Measurements from ENCODE around the gene CDK19. TPM values are rescaled to one million over a fixed set of nuclear protein-coding genes. Genes with fewer than 3 reads are reported as not detected.
A peak's percentile ranks its signal among the peaks of the same experiment; 100 is the strongest.
"Not testable (repeated sequence)": the region's sequence is repeated elsewhere in the genome, so short reads cannot be mapped to it uniquely, and the experiment has no call there.

CDK19 gene
- total RNA-seq, 2 experiments from 2014 or later = 18.2 to 18.4 TPM

DNA sequence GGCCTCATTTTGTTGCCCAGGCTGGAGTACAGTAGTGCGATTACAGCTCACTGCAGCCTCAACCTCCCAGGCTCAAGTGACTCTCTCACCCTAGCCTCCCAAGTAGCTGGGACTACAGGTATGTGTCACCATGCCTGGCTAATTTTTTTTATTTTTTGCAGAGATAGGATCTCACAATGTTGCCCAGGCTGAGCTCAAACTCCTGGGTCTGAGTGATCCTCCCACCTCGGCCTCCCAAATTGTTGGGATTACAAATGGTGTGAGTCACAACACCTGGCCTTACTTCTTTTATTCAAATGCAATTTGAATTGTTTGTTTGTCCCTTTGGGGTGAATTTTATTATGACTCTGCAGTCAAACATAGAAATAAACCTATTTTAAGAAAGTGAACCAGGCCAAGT is 207.1 kb downstream of the CDK19 start:
- ChIA-PET CTCF (no interaction called here), POLR2A (no interaction called here)
- H3K9me3 Mint-ChIP-seq = no peaks in the 10 kb centered on the region
- H3K27me3 Mint-ChIP-seq = no peaks in the 10 kb centered on the region
- no peak overlapping the region for H3K4me3 Mint-ChIP-seq
- DNase-seq = no peak
- no peak overlapping the region for H3K27ac Mint-ChIP-seq
- intact Hi-C loops (cut with micrococcal nuclease) = no loop called here
- H3K36me3 Mint-ChIP-seq = no peaks in the 10 kb centered on the region
- H3K4me1 Mint-ChIP-seq (ENCODE audit: low read depth) = no peaks in the 10 kb centered on the region

DNA sequence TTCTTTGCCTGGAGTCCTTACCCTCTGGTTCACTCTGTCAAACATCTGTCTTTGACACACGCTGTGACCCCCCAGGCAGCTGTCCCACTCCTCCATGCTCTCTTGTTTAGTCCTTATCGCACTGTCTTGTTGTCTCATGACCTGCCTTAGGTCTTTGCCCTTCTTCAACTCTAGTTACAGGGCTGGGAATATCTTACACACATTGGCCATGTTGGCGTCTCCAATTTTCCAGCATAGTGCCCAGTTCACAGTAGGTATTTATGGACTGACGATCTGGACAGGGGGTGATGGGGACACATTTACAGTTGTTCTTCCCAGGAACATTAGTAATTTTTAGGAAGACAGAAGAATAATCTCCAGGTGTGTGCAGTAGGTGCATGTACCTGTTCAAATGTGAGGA is 209.1 kb downstream of the CDK19 start:
- ChIA-PET CTCF (no interaction called here), POLR2A (no interaction called here)
- H3K36me3 Mint-ChIP-seq = no peaks in the 10 kb centered on the region

DNA sequence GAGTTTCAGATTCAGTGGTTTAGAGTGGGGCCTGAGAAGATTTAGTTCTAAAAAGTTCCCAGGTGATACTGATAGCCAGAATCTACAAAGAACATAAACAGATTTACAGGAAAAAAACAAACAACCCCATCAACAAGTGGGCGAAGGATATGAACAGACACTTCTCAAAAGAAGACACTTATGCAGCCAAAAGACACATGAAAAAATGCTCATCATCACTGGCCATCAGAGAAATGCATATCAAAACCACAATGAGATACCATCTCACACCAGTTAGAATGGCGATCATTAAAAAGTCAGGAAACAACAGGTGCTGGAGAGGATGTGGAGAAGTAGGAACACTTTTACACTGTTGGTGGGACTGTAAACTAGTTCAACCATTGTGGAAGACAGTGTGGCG is 214.6 kb downstream of the CDK19 start:
- intact Hi-C loops (cut with micrococcal nuclease); H3K27me3 Mint-ChIP-seq; DNase-seq; H3K36me3 Mint-ChIP-seq; CTCF ChIA-PET; H3K9me3 Mint-ChIP-seq; H3K4me3 Mint-ChIP-seq; H3K27ac Mint-ChIP-seq; H3K4me1 Mint-ChIP-seq (ENCODE audit: low read depth); POLR2A ChIA-PET: not testable (repeated sequence)

More for the DNA sequence above, 209.1 kb downstream of the CDK19 start:
- Mint-ChIP-seq H3K4me1 (ENCODE audit: low read depth) (no peaks in the 10 kb centered on the region), H3K4me3 (no peak overlapping the region), H3K9me3 (no peaks in the 10 kb centered on the region), H3K27ac (no peak overlapping the region), H3K27me3 (no peaks in the 10 kb centered on the region)
- intact Hi-C loops (cut with micrococcal nuclease) = no loop called here
- no peak for DNase-seq

DNA sequence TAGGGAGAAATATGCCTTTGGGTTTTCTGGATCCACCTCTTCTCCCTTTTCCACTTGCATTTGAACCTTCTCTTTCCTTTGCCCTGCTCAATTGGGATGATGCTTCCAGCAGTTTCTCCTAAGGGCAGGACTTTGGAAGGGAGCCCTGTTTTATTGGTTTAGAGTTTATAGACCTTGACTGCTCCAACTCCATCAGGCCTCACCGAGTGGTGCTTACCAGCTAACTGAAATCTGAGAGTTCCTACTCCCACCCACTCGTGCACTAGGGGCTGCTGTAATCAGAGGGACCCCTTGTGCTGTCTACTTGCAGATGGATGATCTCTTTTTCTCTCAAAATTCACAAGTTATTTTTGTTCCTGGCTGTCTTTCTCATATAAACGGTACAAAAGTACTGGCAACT is 217.5 kb downstream of the CDK19 start:
- Mint-ChIP-seq H3K27me3 (no peaks in the 10 kb centered on the region), H3K4me3 (no peak overlapping the region), H3K4me1 (ENCODE audit: low read depth) (no peaks in the 10 kb centered on the region), H3K9me3 (peaks cover 4% of the 10 kb centered on the region), H3K36me3 (no peaks in the 10 kb centered on the region), H3K27ac (no peak overlapping the region)
- intact Hi-C loops (cut with micrococcal nuclease) = no loop called here
- ChIA-PET POLR2A (no interaction called here), CTCF (no interaction called here)
- DNase-seq = no peak

DNA sequence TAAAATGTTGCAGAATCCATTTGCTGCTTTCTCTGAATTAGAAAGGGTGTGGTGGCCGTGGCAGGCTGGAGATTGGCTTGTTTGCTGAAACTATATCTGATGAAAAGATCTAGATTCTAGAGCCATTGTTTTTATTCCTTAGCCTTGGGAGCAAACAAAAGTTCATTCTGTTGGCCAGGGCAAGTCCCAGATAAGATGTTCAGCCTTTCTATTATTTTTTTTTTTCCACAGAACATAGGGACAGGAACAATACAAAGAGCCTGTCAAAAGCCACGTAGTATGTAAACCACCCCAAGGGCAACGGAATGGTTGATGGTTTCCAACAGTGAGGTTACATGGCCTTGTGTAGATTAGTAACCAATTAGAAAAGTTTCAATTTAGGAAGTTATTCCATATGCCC is 218.9 kb downstream of the CDK19 start:
- H3K4me1 Mint-ChIP-seq (ENCODE audit: low read depth) = peaks cover under 1% of the 10 kb centered on the region
- CTCF ChIA-PET = no interaction called here
- POLR2A ChIA-PET = no interaction called here
- intact Hi-C loops (cut with micrococcal nuclease) = no loop called here
- H3K27me3 Mint-ChIP-seq = no peaks in the 10 kb centered on the region
- H3K4me3 Mint-ChIP-seq = no peak overlapping the region
- H3K36me3 Mint-ChIP-seq = no peaks in the 10 kb centered on the region
- H3K27ac Mint-ChIP-seq = no peak overlapping the region
- H3K9me3 Mint-ChIP-seq = peaks cover 4% of the 10 kb centered on the region
- DNase-seq = no peak

DNA sequence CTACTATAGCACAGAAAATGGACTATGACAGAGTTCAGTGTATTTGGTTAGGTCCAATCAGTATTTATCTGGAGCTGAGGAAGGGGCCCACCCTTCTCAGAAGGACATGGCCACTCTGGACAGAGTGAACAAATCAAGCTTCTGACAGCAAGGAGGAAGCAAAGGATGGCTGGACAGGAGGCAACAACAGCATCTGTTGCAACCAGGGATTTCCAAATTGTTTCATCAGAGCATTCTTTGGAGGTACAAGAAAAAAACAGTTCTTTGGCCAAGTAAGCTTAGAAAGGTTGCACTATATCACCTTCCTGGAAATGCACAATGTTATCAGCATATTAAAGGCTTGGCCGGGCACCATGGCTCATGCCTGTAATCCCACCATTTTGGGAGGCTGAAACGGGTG is 220.2 kb downstream of the CDK19 start:
- Mint-ChIP-seq H3K27me3 (no peaks in the 10 kb centered on the region), H3K4me1 (ENCODE audit: low read depth) (peaks cover 13% of the 10 kb centered on the region), H3K4me3 (no peak overlapping the region), H3K36me3 (no peaks in the 10 kb centered on the region), H3K27ac (no peak overlapping the region), H3K9me3 (peaks cover 4% of the 10 kb centered on the region)
- ChIA-PET CTCF (no interaction called here), POLR2A (no interaction called here)
- intact Hi-C loops (cut with micrococcal nuclease) = no loop called here
- no peak for DNase-seq

DNA sequence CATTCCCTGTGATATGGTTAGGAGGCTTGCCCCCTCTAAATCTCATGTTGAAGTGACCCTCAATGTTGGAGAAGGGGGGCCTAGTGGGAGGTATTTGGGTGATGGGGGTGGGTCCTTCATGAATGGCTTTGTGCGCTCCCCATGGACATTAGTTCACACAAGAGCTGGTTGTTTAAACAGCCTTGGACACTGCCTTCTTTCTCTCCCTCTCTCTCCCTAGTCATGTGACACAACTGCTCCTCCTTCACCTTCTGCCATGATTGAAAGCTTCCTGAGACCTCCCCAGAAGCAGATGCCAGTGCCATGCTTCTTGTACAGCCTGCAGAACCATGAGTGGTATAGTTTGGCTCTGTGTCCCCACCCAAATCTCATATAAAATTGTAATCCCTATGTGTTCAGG is 221.6 kb downstream of the CDK19 start:
- no peak for DNase-seq
- H3K4me1 Mint-ChIP-seq (ENCODE audit: low read depth) = peaks cover 18% of the 10 kb centered on the region
- peaks cover 4% of the 10 kb centered on the region for H3K9me3 Mint-ChIP-seq
- H3K36me3 Mint-ChIP-seq = no peaks in the 10 kb centered on the region
- no peak overlapping the region for H3K27ac Mint-ChIP-seq
- H3K4me3 Mint-ChIP-seq = no peak overlapping the region
- POLR2A ChIA-PET = no interaction called here
- H3K27me3 Mint-ChIP-seq = no peaks in the 10 kb centered on the region
- CTCF ChIA-PET = no interaction called here
- intact Hi-C loops (cut with micrococcal nuclease) = no loop called here

DNA sequence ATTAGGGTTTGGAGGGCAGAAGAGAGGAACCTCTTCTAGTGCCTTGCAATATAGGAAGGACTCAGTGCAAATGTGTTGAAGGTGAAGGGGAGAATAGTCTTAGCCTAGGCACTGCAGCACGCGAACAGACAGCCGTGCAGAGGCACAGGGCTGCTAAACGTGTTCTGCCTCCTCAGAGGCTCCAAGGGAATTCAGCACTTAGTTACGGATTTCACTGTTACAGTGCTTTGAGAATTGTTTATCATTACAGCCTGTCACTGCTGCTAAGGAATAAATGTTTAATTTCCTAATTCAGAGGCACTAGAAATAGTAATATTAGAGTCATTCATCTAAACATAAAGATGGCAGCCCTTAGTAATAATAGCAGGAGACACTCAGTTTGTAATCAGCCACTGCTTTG is 222.5 kb downstream of the CDK19 start:
- Mint-ChIP-seq H3K36me3 (no peaks in the 10 kb centered on the region), H3K27me3 (no peaks in the 10 kb centered on the region), H3K9me3 (peaks cover 4% of the 10 kb centered on the region), H3K4me1 (ENCODE audit: low read depth) (peaks cover 18% of the 10 kb centered on the region), H3K27ac (no peak overlapping the region), H3K4me3 (no peak overlapping the region)
- POLR2A ChIA-PET = no interaction called here
- CTCF ChIA-PET = no interaction called here
- DNase-seq = no peak
- intact Hi-C loops (cut with micrococcal nuclease) = no loop called here

DNA sequence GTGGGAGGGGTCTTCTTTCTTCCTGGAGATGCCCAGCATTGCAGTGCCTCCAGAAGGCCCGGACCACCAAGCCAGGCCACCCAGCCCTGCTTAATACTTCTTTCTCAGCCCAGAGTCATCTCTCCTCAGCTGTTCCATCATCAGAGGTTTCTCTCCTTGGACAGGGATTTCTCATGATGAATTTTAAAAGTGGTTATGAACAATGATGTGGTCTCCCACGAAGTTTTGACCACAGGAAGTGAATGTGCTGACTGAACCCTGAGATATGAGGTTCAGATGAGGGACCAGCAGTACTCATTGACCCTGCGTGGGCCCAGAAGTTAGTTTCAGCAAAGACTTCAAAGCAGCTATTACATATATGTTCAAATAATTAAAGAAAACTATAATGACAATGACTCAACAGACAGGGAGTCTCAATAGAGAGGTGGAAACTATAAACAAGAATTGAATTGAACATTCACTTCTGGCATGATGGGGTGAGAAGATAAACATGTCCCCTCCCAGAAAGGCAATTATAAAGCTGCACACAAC is 224.4 kb downstream of the CDK19 start:
- H3K27ac Mint-ChIP-seq = no peak overlapping the region
- H3K9me3 Mint-ChIP-seq = peaks cover 4% of the 10 kb centered on the region
- intact Hi-C loops (cut with micrococcal nuclease) = loop anchor here (1.0 to 2.0 kb wide), 2 partner anchors 54 to 62 kb away; no protein-coding TSS in a partner anchor
- H3K27me3 Mint-ChIP-seq = no peaks in the 10 kb centered on the region
- CTCF ChIA-PET = interaction anchor here (0.6 to 1.2 kb wide), 3 partner anchors 53 to 368 kb away, joined by 3 to 8 read pairs (median 4); partner anchors contain the start of gene GTF3C6
- peak; percentile 65 for DNase-seq
- no peaks in the 10 kb centered on the region for H3K36me3 Mint-ChIP-seq
- POLR2A ChIA-PET = interaction anchor here (0.6 to 1.4 kb wide), 3 partner anchors 51 to 285 kb away, joined by 3 to 11 read pairs (median 4); partner anchors contain the start of gene AMD1
- H3K4me1 Mint-ChIP-seq (ENCODE audit: low read depth) = peaks cover 18% of the 10 kb centered on the region
- no peak overlapping the region for H3K4me3 Mint-ChIP-seq

DNA sequence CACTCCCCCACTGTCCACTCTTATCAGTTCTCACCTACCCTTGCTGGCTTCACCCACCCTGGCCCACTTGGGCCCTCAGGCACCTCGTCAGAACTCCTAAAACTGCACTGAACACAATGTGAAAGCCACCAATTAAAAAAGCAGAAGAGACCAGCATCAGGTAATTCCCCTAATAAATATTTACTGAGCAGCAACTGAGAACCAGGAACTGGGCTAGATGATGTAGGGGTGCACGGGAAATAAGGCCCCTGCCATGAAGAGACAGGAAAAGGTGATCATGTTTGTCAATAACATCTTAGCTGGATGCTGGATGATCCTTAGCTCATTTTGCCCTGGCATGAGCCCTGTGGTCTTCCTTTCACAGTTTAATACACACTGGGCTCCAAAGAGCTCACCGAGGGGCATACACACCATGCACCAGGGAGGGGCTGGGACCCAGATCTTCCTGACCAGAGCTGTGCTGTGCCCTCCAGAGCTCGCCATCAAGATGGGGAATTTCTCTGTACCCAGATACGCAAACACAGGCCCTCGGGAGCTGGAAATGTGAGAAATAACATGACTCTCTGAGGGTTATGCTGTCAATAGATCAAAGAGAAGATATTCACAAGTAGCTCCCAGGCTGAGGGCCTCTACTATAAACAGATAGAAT is 225.3 kb downstream of the CDK19 start:
- Mint-ChIP-seq H3K4me3 (no peak overlapping the region), H3K27ac (no peak overlapping the region), H3K4me1 (ENCODE audit: low read depth) (peaks cover 18% of the 10 kb centered on the region), H3K36me3 (no peaks in the 10 kb centered on the region), H3K27me3 (no peaks in the 10 kb centered on the region), H3K9me3 (peaks cover 4% of the 10 kb centered on the region)
- intact Hi-C loops (cut with micrococcal nuclease) = loop anchor here (2.0 kb wide), 1 partner anchor 61 kb away; no protein-coding TSS in a partner anchor
- ChIA-PET POLR2A (interaction anchor here (0.6 to 1.4 kb wide), 3 partner anchors 50 to 286 kb away, joined by 3 to 11 read pairs (median 4); partner anchors contain the start of gene AMD1), CTCF (interaction anchor here (1.1 to 1.2 kb wide), 2 partner anchors 52 to 62 kb away, joined by 4 to 8 read pairs; no protein-coding TSS in a partner anchor)
- DNase-seq = peak; percentile 26

DNA sequence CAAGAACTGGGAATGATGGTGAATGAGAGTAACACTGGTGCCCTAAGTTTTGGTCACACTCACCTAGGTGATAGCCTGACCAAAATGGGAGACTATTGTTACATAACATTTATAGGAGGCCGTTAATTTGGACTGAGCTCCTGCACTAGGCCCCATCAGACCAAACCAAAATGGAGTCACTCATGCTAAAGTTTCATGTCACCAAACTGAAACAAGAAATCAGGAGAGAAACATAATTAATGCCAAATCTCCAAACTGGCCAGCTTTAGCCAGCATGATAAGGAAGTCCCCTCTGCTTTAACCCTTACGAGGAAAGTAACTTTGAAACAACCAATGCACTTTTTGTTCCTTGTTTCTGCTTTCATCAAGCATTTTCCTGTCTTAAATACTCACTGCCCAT is 227.9 kb downstream of the CDK19 start:
- DNase-seq = no peak
- CTCF ChIA-PET = interaction anchor here (1.2 kb wide), 1 partner anchor 59 kb away, joined by 3 read pairs; no protein-coding TSS in a partner anchor
- intact Hi-C loops (cut with micrococcal nuclease) = no loop called here
- Mint-ChIP-seq H3K27me3 (no peaks in the 10 kb centered on the region), H3K4me1 (ENCODE audit: low read depth) (peaks cover 18% of the 10 kb centered on the region), H3K9me3 (no peaks in the 10 kb centered on the region), H3K36me3 (no peaks in the 10 kb centered on the region), H3K27ac (no peak overlapping the region), H3K4me3 (no peak overlapping the region)
- POLR2A ChIA-PET = no interaction called here

DNA sequence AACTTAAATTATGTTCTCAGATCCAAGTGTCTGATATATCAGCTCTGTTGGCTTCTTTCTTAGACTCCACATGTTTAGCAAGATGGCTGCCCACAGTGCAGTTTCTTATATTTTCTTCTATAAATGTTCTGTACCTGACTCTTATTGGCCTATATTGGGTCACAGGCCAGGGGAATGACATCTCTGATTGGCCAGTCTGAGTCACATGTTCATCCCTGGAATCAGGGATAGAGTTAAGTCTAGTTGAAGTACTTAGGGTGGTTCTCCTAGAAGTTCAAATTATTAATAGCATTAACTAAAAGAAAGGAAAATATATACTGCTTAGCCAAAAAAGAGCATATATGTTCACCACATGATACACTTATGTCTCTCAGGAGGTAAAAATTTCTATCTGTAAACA is 233.6 kb downstream of the CDK19 start:
- CTCF ChIA-PET = interaction anchor here (0.5 kb wide), 1 partner anchor 143 kb away, joined by 3 read pairs; no protein-coding TSS in a partner anchor
- POLR2A ChIA-PET = no interaction called here
- Mint-ChIP-seq H3K27me3 (no peaks in the 10 kb centered on the region), H3K4me3 (no peak overlapping the region), H3K4me1 (ENCODE audit: low read depth) (no peaks in the 10 kb centered on the region), H3K36me3 (peaks cover 3% of the 10 kb centered on the region), H3K9me3 (peaks cover 5% of the 10 kb centered on the region), H3K27ac (no peak overlapping the region)
- intact Hi-C loops (cut with micrococcal nuclease) = no loop called here
- no peak for DNase-seq

DNA sequence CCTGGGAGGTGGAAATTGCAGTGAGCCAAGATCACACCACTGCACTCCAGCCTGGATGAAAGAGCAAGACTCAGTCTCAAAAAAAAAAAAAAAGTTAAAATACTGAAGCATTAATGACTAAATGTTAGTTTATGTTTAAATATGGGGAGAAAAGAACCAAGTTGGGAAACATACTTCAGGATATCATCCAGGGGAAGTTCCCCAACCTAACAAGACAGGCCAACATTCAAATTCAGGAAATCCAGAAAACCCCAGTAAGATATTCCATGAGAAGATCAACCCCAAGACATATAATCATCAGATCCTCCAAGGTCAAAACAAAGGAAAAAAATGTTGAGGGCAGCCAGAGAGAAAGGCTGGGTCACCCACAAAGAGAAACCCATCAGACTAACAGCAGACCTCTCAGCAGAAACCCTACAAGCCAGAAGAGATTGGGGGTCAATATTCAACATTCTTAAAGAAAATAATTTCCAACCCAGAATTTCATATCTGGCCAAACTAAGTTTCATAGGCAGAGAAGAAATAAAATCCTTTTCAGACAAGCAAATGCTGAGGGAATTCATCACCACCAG is 237.6 kb downstream of the CDK19 start:
- H3K27me3 Mint-ChIP-seq; intact Hi-C loops (cut with micrococcal nuclease); POLR2A ChIA-PET; H3K27ac Mint-ChIP-seq; CTCF ChIA-PET; H3K4me1 Mint-ChIP-seq (ENCODE audit: low read depth); DNase-seq; H3K9me3 Mint-ChIP-seq; H3K36me3 Mint-ChIP-seq; H3K4me3 Mint-ChIP-seq: not testable (repeated sequence)

All from activated CD4-positive, alpha-beta memory T cell treated with anti-CD3 and anti-CD28 coated beads for 36 hours (primary cell).